ENCODE results near the gene SRSF9. TPM values are rescaled to one million over a fixed set of nuclear protein-coding genes. Genes with fewer than 3 reads are reported as not detected.

SRSF9 gene
- total RNA-seq, 1 experiment from 2014 or later = 302 TPM

DNA sequence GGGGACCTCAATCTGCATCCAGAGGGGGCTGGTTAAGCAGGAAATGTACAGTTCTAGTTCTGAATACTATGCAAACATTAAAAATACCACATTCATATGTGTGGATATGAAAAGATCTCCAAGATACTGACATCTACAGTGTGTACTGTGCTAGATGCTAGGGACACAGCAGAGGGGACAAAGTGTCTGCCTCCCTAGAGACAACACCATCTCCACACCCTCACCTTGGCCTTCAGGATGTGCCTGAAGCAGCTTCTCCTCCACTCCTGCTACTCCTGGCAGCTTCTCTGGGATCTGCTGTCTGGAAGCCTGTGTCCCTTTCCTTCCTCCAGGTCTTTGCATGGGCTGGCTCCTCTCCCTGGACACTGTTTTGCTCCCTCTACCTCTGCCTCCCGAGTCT is 10.7 kb upstream of the SRSF9 start:
- H3K9me3 Mint-ChIP-seq = no peaks in the 10 kb centered on the region
- Histone ChIP-seq H3K79me2 (ENCODE audit: insufficient read depth, low read length) (no peaks in the 10 kb centered on the region), H4K20me1 (ENCODE audit: control insufficient read depth, insufficient read depth, insufficient read length) (no peaks in the 10 kb centered on the region), H3T11ph (ENCODE audit: low read length) (no peak overlapping the region), H4K91ac (ENCODE audit: insufficient read length, low read depth, low read length) (no peak overlapping the region), H3K4ac (ENCODE audit: low read depth, low read length) (no peak overlapping the region), H2BK5ac (ENCODE audit: insufficient read length, low read length) (no peak overlapping the region), H3K27ac (ENCODE audit: insufficient read length, low read depth, low read length) (no peak overlapping the region), H4K5ac (ENCODE audit: insufficient read length, low read depth, low read length) (no peak overlapping the region), H2BK15ac (ENCODE audit: low read depth, low read length) (no peak overlapping the region), H3K9me3 (ENCODE audit: control insufficient read depth, low read depth, low read length) (no peaks in the 10 kb centered on the region), H3K23me2 (ENCODE audit: insufficient read length, low read depth, low read length, poor library complexity, severe bottlenecking) (no peaks in the 10 kb centered on the region), H3K23ac (ENCODE audit: insufficient read length, low read depth, low read length) (no peak overlapping the region), H3K9ac (ENCODE audit: extremely low read depth, insufficient read length, low read length) (no peak overlapping the region), H3K56ac (ENCODE audit: insufficient read length, low read depth, low read length) (no peak overlapping the region), H2AFZ (ENCODE audit: low read length) (no peak overlapping the region), H3K4me1 (ENCODE audit: insufficient read depth, low read length) (no peaks in the 10 kb centered on the region; the same call in 1 of the 2 replicates), H3K18ac (ENCODE audit: insufficient read length, low read depth, low read length) (no peak overlapping the region), H2BK20ac (ENCODE audit: low read depth, low read length, poor library complexity, severe bottlenecking) (no peak overlapping the region), H3K14ac (ENCODE audit: insufficient read depth, low read length) (no peak overlapping the region), H2BK120ac (ENCODE audit: low read depth, low read length, poor library complexity, severe bottlenecking) (no peak overlapping the region), H3K79me1 (ENCODE audit: insufficient read depth, low read depth, low read length, poor library complexity, severe bottlenecking) (no peaks in the 10 kb centered on the region), H2BK12ac (ENCODE audit: insufficient read length, low read depth, low read length) (no peak overlapping the region), H2AK5ac (ENCODE audit: insufficient read length, low read length) (no peak overlapping the region), H3K4me2 (ENCODE audit: insufficient read depth, insufficient read length, low read length) (no peak overlapping the region), H3K27me3 (ENCODE audit: insufficient read depth, low read length) (no peaks in the 10 kb centered on the region), H4K8ac (replicated peaks; ENCODE audit: insufficient read length, low read depth, low read length) (no peak overlapping the region)
- no CpG with 5 or more reads among the region's 1 CpG for WGBS (ENCODE audit: extremely low coverage, insufficient read length, low lambda C conversion rate)
- peaks cover 7 to 8% of the 10 kb centered on the region in 2 experiments for H3K4me1 Mint-ChIP-seq
- H3K4me3 Mint-ChIP-seq = no peak overlapping the region
- DNase-seq = no peak
- no peaks in the 10 kb centered on the region for H3K27me3 Mint-ChIP-seq (ENCODE audit: low read depth)
- H3K27ac Mint-ChIP-seq = 0 out of 7 replicates have a peak overlapping the region, but pooled peaks of 1 of the 3 experiments have one; percentile 39
- TF ChIP-seq, protein P1, sequence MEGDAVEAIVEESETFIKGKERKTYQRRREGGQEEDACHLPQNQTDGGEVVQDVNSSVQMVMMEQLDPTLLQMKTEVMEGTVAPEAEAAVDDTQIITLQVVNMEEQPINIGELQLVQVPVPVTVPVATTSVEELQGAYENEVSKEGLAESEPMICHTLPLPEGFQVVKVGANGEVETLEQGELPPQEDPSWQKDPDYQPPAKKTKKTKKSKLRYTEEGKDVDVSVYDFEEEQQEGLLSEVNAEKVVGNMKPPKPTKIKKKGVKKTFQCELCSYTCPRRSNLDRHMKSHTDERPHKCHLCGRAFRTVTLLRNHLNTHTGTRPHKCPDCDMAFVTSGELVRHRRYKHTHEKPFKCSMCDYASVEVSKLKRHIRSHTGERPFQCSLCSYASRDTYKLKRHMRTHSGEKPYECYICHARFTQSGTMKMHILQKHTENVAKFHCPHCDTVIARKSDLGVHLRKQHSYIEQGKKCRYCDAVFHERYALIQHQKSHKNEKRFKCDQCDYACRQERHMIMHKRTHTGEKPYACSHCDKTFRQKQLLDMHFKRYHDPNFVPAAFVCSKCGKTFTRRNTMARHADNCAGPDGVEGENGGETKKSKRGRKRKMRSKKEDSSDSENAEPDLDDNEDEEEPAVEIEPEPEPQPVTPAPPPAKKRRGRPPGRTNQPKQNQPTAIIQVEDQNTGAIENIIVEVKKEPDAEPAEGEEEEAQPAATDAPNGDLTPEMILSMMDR (conservative IDR thresholded peaks at IDR 0.05) = no peak
- H3K36me3 Mint-ChIP-seq (ENCODE audit: insufficient read depth in 1 of 3, low read depth in 3 of 3) = no peaks in the 10 kb centered on the region; a peak in 2 of 7 replicates

All from H9 (cell line).